Measurements from ENCODE around the gene MED10.
"Not testable (repeated sequence)": the region's sequence is repeated elsewhere in the genome, so short reads cannot be mapped to it uniquely, and the experiment has no call there.

The MED10 gene

DNA sequence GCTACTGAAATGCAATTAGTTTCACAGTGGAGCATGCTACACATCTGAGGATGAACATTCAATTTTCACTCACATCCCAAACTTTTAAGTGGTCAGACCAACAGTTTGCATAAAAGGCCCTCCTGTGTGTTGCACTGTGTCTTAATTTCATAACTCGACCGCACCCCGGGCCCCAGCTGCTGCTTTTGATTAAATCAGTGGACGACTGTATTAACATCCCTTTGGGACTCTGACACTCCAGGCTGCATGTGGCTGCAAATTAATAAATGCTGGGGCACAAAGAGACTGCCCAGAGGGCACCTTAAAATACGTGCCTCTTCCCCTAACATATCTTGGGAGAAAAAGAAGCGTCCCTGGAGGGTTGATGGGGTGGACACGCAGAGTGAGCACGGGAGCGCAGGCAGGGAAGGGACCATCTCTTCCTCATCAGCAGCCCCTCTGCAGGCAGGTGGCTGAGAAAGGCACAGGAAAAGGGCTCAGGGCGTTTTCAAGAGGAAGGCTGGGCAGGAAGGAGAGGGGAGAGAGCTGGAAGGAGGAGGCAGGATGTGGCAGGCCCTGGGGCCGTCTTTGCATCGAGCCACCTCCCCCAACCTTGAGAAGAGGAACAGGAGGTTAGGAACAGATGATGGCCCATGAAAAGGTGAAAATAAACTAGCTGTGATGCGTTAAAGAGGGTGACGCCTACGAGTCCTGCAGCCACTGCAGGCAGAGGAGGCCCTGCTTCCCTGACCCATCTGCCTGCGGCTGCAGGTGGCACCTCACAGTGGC lies 18.6 kb downstream of the MED10 start:
- TF ChIP-seq ZC3H10 (CRISPR knock-in tag; IDR thresholded peaks at IDR 0.05) (no peak), SNAI2 (CRISPR knock-in tag; IDR thresholded peaks at IDR 0.05) (no peak), ARNTL (CRISPR knock-in tag; IDR thresholded peaks at IDR 0.05; ENCODE audit: borderline replicate concordance, low read depth) (no peak), ZFP30 (CRISPR knock-in tag; IDR thresholded peaks at IDR 0.05) (no peak), CSDC2 (CRISPR knock-in tag; IDR thresholded peaks at IDR 0.05) (no peak), ZFP3 (CRISPR knock-in tag; IDR thresholded peaks at IDR 0.05) (no peak), OSR1 (CRISPR knock-in tag; IDR thresholded peaks at IDR 0.05) (no peak), POU6F1 (CRISPR knock-in tag; IDR thresholded peaks at IDR 0.05; ENCODE audit: borderline replicate concordance, low read depth) (no peak), BACH2 (CRISPR knock-in tag; IDR thresholded peaks at IDR 0.05; ENCODE audit: borderline replicate concordance) (no peak), ZNF565 (CRISPR knock-in tag; conservative IDR thresholded peaks at IDR 0.05; ENCODE audit: low read depth) (no peak)
- TF ChIP-seq, protein P1, sequence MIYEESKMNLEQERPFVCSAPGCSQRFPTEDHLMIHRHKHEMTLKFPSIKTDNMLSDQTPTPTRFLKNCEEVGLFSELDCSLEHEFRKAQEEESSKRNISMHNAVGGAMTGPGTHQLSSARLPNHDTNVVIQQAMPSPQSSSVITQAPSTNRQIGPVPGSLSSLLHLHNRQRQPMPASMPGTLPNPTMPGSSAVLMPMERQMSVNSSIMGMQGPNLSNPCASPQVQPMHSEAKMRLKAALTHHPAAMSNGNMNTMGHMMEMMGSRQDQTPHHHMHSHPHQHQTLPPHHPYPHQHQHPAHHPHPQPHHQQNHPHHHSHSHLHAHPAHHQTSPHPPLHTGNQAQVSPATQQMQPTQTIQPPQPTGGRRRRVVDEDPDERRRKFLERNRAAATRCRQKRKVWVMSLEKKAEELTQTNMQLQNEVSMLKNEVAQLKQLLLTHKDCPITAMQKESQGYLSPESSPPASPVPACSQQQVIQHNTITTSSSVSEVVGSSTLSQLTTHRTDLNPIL (CRISPR knock-in tag; IDR thresholded peaks at IDR 0.05; ENCODE audit: low read depth), result no peak
- TF ChIP-seq, protein P2, sequence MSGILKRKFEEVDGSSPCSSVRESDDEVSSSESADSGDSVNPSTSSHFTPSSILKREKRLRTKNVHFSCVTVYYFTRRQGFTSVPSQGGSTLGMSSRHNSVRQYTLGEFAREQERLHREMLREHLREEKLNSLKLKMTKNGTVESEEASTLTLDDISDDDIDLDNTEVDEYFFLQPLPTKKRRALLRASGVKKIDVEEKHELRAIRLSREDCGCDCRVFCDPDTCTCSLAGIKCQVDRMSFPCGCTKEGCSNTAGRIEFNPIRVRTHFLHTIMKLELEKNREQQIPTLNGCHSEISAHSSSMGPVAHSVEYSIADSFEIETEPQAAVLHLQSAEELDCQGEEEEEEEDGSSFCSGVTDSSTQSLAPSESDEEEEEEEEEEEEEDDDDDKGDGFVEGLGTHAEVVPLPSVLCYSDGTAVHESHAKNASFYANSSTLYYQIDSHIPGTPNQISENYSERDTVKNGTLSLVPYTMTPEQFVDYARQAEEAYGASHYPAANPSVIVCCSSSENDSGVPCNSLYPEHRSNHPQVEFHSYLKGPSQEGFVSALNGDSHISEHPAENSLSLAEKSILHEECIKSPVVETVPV (CRISPR knock-in tag; IDR thresholded peaks at IDR 0.05), result no peak
- no peak for ATAC-seq

DNA sequence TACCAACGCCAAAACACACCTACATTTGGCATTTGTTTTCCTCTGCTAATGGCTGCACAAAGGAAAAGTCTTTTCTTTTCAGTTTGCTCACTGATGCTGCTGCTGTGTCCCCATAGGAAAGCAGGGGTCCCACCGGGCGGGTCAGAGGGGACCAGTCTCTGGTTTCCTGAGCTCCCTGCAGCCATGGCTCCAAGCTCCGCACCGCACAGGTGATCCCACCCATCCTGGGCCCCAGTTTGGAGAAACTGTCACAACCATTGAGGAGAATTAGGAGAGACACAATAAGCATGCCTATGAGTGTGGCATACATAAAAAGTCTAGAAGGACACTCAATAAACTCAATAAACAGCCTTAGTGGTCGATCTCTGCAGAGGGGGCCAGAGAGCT lies 19.9 kb downstream of the MED10 start:
- TF ChIP-seq TOX (CRISPR knock-in tag; IDR thresholded peaks at IDR 0.05; ENCODE audit: borderline replicate concordance) (no peak), ZNF8 (CRISPR knock-in tag; IDR thresholded peaks at IDR 0.05) (no peak), PPARA (CRISPR knock-in tag; IDR thresholded peaks at IDR 0.05; ENCODE audit: borderline replicate concordance) (no peak), ZC3H10 (CRISPR knock-in tag; IDR thresholded peaks at IDR 0.05) (no peak), BACH2 (CRISPR knock-in tag; IDR thresholded peaks at IDR 0.05; ENCODE audit: borderline replicate concordance) (no peak), ESRRG (CRISPR knock-in tag; IDR thresholded peaks at IDR 0.05) (no peak), ZFP3 (CRISPR knock-in tag; IDR thresholded peaks at IDR 0.05) (no peak), SNAI2 (CRISPR knock-in tag; IDR thresholded peaks at IDR 0.05) (no peak), OSR1 (CRISPR knock-in tag; IDR thresholded peaks at IDR 0.05) (no peak), CSDC2 (CRISPR knock-in tag; IDR thresholded peaks at IDR 0.05) (no peak), ISL1 (CRISPR knock-in tag; IDR thresholded peaks at IDR 0.05) (no peak), ZNF70 (CRISPR knock-in tag; IDR thresholded peaks at IDR 0.05) (no peak), ZNF565 (CRISPR knock-in tag; conservative IDR thresholded peaks at IDR 0.05; ENCODE audit: low read depth) (no peak), ARNTL (CRISPR knock-in tag; IDR thresholded peaks at IDR 0.05; ENCODE audit: borderline replicate concordance, low read depth) (no peak)
- TF ChIP-seq, protein P1 (CRISPR knock-in tag; IDR thresholded peaks at IDR 0.05; ENCODE audit: low read depth), result no peak
- TF ChIP-seq, protein P3, sequence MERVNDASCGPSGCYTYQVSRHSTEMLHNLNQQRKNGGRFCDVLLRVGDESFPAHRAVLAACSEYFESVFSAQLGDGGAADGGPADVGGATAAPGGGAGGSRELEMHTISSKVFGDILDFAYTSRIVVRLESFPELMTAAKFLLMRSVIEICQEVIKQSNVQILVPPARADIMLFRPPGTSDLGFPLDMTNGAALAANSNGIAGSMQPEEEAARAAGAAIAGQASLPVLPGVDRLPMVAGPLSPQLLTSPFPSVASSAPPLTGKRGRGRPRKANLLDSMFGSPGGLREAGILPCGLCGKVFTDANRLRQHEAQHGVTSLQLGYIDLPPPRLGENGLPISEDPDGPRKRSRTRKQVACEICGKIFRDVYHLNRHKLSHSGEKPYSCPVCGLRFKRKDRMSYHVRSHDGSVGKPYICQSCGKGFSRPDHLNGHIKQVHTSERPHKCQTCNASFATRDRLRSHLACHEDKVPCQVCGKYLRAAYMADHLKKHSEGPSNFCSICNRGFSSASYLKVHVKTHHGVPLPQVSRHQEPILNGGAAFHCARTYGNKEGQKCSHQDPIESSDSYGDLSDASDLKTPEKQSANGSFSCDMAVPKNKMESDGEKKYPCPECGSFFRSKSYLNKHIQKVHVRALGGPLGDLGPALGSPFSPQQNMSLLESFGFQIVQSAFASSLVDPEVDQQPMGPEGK (CRISPR knock-in tag; IDR thresholded peaks at IDR 0.05; ENCODE audit: borderline replicate concordance), result no peak
- TF ChIP-seq, protein P2 (CRISPR knock-in tag; IDR thresholded peaks at IDR 0.05), result no peak
- no peak for ATAC-seq

DNA sequence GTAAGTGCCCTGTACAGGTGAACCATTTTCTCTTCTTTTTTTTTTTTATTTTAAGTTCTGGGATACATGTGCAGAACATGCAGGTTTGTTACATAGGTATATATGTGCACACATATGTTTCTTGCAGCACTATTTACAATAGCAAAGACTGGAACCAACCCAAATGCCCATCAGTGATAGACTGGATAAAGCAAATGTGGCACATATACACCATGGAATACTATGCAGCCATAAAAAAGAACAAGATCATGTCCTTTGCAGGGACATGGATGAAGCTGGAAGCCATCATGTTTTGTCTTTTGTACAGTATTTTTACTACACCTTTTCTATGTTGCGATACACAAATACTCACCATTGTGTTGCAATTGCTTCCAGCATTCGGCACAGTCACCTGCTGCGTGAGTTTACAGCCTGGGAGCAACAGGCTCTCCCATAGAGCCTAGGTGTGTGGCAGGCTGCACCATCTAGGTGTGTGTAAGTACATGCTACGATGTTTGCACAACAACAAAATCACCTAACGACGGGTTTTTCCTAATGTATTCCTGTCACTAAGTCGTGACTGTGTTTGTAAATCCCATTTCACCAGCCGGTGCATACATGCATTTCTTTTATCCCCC lies 20.4 kb downstream of the MED10 start:
- not testable (repeated sequence) for ATAC-seq
